ENCODE results near the gene SSH3.

The SSH3 gene

DNA sequence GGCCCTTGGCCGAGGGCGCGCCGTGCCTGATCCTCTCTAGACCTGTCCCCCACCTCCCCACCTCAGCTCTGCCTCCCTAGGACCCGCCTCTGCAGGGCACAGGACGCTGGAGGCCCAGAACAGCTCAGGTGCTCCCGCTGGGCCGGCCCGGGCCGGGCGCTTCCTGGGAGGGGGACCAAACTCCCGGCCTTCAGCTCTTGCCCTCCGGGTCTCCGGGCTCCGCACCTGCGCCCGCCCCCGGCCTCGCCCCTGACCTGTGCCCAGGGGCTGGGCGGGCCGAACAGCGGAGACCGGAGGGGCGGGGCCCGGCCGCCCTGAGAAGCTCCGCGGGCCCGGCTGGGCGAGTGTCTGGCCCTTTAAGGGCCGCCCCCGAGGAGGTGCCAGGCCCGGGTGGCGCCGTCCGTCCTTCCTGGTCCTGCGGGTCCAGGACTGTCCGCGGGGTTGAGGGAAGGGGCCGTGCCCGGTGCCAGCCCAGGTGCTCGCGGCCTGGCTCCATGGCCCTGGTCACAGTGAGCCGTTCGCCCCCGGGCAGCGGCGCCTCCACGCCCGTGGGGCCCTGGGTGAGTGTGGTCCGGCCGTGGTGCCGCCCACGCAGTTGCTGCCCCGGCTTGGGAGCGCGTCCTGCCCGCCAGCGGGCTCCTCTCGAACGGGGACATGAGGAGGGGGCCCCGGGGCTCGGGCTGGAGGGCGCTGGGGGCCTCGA, at the start of gene SSH3:
Gene SSH3 (plus strand): TSS at position 399 of the 703 bp plus-strand sequence. CDS start 96 bp downstream, at position 495.
- DNase-seq: peak; percentile 69 to 72
- TF ChIP-seq POLR2A (IDR thresholded peaks at IDR 0.05; ENCODE audit: low read length): no peak
- TF ChIP-seq GATA1 (IDR thresholded peaks at IDR 0.05; ENCODE audit: low read depth, low read length): no peak

DNA sequence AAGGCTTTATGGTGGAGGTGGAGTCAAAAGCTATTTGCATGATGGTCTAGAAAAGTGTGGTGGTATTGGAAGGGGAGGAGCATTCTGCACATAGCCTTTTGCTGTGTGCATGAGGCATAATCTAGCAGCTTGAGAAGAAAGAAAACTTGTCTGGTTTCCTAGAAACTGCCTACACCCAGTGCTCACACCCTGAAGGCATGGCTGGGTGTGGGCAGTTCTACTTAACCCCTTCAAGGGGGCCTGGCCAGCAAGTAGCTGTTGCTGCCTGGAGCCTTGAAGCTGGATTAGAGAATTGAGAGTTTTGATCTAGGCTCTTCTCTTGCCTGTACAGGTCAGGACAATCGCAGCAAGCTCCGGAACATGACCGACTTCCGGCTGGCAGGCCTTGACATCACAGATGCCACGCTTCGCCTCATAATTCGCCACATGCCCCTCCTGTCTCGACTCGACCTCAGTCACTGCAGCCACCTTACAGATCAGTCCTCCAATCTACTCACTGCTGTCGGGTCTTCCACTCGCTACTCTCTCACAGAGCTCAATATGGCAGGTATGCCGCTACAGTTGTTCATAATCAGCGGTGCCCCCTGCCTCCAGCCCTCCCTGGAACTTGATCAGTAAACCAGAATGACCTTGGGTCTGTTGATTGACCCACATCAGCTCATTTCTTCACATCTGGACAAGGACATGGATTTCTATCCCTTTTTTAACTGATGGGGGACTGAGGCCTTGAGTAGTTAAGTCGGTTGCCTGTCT, 49.3 kb upstream of the SSH3 start:
- TF ChIP-seq GATA1 (IDR thresholded peaks at IDR 0.05; ENCODE audit: low read depth, low read length) (no peak), POLR2A (IDR thresholded peaks at IDR 0.05; ENCODE audit: low read length) (no peak)
- DNase-seq: peak; percentile 75 to 86

GRCh38 chr11:67254798-67255197, 48.5 kb upstream of the SSH3 start:
- no peak for TF ChIP-seq POLR2A (IDR thresholded peaks at IDR 0.05; ENCODE audit: low read length)
- no peak for TF ChIP-seq GATA1 (IDR thresholded peaks at IDR 0.05; ENCODE audit: low read depth, low read length)
- DNase-seq: peak; percentile 48 to 64

GRCh38 chr11:67255353-67255752, 48.0 kb upstream of the SSH3 start:
- TF ChIP-seq GATA1 (IDR thresholded peaks at IDR 0.05; ENCODE audit: low read depth, low read length) (no peak), POLR2A (IDR thresholded peaks at IDR 0.05; ENCODE audit: low read length) (no peak)
- DNase-seq: no peak

DNA sequence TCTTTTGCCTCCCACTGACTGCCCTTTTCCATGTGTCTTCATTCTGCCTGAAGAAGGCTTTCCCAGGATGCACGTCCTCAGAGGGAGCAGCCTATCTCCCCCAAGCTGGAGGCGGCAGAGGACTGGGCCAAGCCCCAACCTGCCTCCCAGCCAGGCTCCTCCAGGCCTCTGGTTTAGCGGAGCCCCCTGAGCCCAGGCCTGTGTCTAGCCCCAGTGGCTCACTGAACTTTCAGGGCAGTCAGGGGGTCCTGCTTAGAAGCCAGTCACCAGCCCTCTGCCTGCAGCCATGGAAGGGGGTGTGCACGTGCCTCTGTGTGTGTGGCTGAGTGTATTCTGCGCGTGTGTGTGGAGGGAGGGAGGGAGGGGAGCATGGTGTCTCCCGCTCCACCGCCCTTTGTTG, 47.5 kb upstream of the SSH3 start:
- TF ChIP-seq POLR2A (IDR thresholded peaks at IDR 0.05; ENCODE audit: low read length) (no peak), GATA1 (IDR thresholded peaks at IDR 0.05; ENCODE audit: low read depth, low read length) (no peak)
- DNase-seq: no peak

DNA sequence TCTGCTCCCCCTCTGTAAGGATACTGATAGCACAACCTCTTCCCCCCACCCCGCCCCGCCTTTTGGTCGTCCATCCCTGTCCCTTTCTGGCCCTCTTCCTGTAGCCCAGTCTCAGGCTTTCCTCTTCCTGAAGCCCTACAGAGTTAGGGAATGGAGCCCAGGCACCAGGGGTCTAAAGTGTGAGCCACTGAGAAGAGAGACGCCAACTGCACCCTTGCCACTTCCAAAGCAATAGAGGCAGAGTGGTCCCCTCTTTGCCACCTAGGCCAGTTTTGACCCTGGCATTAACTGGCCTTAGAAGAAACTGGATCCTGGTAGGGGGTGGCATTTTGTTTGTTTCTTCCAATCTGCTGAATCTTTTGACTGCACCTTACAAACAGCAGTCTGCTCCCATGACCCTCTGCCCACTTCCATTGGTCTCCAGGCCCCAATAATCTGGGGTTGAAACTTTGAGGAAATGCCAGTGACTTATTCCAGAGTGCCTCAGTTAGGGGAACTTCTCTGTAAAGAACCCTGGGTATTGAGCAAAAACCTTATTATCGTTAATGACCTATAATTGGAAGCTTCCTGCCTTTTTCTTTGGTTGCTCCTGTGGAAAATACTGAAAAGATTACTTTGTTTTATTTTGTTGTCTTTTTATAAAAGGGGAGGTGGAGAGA, 46.7 kb upstream of the SSH3 start:
- TF ChIP-seq POLR2A (IDR thresholded peaks at IDR 0.05; ENCODE audit: low read length) (no peak), GATA1 (IDR thresholded peaks at IDR 0.05; ENCODE audit: low read depth, low read length) (no peak)
- DNase-seq: no peak

DNA sequence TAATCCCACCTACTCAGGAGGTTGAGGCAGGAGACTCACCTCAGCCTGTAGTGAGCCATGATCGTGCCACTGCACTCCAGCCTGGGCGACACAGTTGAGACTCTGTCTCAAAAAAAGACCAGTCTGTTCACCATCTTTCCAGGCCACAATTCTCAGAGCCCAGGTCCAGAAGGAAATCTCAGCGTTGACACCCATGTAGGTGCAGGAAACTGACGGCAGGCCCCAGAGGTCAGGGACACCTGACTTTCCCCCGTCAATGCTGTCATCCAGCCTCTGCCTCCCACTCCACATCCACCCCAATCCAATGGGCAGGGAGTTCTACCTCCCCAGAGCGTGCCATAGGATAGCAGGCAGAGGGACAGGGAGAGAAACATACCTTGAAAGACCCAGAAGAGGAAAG, 42.9 kb upstream of the SSH3 start:
- no peak for DNase-seq
- no peak for TF ChIP-seq GATA1 (IDR thresholded peaks at IDR 0.05; ENCODE audit: low read depth, low read length)
- TF ChIP-seq POLR2A (IDR thresholded peaks at IDR 0.05; ENCODE audit: low read length): no peak

DNA sequence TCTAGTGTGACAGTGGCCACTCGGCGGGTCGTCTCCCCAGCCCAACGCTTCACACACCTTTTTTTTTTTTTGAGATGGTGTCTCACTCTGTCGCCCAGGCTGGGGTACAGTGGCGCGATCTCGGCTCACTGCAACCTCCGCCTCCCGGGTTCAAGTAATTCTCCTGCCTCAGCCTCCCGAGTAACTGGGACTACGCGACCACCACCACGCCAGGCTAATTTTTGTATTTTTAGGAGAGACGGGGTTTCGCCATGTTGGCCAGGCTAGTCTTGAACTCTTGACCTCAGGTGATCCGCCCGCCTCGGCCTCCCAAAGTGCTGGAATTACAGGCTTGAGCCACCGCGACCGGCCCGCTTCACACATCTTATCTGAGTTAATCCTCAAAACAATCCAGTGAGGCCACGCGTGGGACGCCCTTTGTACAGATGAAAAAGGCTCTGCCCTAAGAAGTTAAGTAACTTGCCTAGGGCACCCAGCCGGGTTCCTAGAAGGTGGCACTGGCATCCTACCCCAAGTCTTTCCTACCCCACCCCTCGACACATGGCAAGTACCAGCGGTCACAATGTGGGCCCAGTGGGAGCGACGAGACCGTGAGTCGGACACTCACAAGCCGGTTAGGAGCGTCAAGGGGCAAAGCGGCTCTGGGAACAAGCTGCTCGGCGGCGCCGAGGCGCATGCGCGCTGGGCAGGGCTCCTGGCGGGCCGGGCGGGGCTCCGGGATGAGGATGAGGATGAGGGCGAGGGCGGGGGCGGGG, 42.3 kb upstream of the SSH3 start:
- DNase-seq: peak; percentile 47 to 63

- no peak for DNase-seq
- TF ChIP-seq GATA1 (IDR thresholded peaks at IDR 0.05; ENCODE audit: low read depth, low read length) (no peak), POLR2A (IDR thresholded peaks at IDR 0.05; ENCODE audit: low read length) (no peak)
Observed at GRCh38 chr11:67261640-67261945, 41.7 kb upstream of the SSH3 start.

- no peak for TF ChIP-seq POLR2A (IDR thresholded peaks at IDR 0.05; ENCODE audit: low read length)
- TF ChIP-seq GATA1 (IDR thresholded peaks at IDR 0.05; ENCODE audit: low read depth, low read length): no peak
- no peak for DNase-seq
Observed at GRCh38 chr11:67261946-67262681, 41.2 kb upstream of the SSH3 start.

GRCh38 chr11:67262731-67263675, 40.3 kb upstream of the SSH3 start:
- TF ChIP-seq POLR2A (IDR thresholded peaks at IDR 0.05; ENCODE audit: low read length): no peak
- TF ChIP-seq GATA1 (IDR thresholded peaks at IDR 0.05; ENCODE audit: low read depth, low read length): no peak
- peak; percentile 81 to 87 for DNase-seq

DNA sequence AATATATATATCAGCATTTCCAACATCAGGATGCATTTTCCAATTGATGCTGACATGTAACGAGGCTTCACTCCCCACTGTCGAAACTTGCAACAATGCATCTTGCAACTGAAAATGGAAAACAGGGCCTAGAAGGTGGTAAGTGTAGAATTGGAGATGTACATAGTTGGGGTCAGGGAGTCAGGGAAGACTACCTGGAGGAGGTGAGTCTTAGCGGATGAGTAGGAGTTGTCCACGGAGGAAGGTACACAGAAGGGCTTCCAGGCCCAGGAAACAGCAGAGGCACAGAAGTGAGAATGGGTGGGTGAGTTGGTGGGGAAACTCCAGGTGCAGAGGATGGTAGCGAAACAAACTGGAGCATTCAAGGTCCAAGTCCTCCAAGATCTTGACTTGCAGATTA, 39.1 kb upstream of the SSH3 start:
- no peak for DNase-seq
- TF ChIP-seq POLR2A (IDR thresholded peaks at IDR 0.05; ENCODE audit: low read length) (no peak), GATA1 (IDR thresholded peaks at IDR 0.05; ENCODE audit: low read depth, low read length) (no peak)
